ENCODE results near the gene ESPNL. TPM values are rescaled to one million over a fixed set of nuclear protein-coding genes. Genes with fewer than 3 reads are reported as not detected.

Gene ESPNL
- total RNA-seq, 1 donor from 2014 or later = 0.40 TPM

DNA sequence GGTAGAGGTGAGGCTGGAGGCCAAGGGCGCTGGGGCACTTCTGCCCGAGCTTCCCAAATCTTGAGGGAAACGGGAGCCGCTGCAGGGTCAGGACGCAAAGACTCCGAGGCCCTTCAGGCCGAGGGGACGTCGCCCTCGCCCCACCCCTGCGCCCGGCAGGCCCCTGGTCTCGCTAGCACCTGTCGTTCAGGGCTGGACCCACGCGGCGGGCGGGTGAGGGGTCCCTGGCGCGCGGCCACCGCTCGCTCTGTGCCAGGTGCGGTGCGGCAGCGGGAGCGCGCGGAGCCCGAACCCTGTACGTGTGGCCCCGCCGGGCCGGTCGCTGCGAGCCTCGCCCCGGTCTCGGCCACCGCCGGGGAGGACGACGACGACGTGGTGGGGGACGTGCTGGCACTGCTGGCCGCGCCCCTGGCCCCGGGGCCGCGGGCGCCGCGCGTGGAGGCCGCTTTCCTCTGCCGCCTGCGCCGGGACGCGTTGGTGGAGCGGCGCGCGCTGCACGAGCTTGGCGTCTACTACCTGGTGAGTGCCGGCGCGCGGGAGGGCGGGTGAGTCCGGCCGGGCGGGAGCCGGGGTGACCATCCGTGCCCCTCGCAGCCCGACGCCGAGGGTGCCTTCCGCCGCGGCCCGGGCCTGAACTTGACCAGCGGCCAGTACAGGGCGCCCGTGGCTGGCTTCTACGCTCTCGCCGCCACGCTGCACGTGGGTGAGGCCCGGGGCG lies 63.5 kb downstream of the ESPNL start:
- Mint-ChIP-seq H3K9me3 (no peaks in the 10 kb centered on the region), H3K4me1 (peaks cover 9% of the 10 kb centered on the region), H3K36me3 (ENCODE audit: low read depth) (no peaks in the 10 kb centered on the region), H3K4me3 (no peak overlapping the region), H3K27me3 (ENCODE audit: low read depth) (peaks cover 55% of the 10 kb centered on the region), H3K27ac (ENCODE audit: unreplicated experiment) (no peak overlapping the region)
- no peak for DNase-seq (ENCODE audit: low read depth, low spot score)
- TF ChIP-seq, protein P1, sequence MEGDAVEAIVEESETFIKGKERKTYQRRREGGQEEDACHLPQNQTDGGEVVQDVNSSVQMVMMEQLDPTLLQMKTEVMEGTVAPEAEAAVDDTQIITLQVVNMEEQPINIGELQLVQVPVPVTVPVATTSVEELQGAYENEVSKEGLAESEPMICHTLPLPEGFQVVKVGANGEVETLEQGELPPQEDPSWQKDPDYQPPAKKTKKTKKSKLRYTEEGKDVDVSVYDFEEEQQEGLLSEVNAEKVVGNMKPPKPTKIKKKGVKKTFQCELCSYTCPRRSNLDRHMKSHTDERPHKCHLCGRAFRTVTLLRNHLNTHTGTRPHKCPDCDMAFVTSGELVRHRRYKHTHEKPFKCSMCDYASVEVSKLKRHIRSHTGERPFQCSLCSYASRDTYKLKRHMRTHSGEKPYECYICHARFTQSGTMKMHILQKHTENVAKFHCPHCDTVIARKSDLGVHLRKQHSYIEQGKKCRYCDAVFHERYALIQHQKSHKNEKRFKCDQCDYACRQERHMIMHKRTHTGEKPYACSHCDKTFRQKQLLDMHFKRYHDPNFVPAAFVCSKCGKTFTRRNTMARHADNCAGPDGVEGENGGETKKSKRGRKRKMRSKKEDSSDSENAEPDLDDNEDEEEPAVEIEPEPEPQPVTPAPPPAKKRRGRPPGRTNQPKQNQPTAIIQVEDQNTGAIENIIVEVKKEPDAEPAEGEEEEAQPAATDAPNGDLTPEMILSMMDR (conservative IDR thresholded peaks at IDR 0.05) = no peak

DNA sequence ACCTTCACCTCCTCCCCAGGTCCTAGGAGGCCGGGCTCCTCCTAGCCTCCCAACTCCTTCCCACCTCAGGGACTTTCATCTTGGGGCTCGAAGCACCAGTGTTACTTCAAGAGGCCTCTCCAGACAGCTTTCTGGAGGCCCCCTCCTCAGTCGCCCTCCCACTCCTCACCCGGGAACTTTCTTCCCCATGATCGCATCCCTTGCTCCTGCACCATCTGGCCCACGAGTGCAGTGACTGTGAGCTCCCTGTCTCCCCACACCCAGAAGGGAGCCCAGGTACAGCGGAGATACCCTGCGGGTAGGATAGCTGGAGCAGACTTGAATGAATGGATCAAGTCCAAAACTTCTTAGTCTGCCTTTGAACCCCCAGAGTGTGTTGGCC lies 64.8 kb downstream of the ESPNL start:
- no peak for DNase-seq (ENCODE audit: low read depth, low spot score)
- peaks cover 47% of the 10 kb centered on the region for H3K27me3 Mint-ChIP-seq (ENCODE audit: low read depth)
- H3K36me3 Mint-ChIP-seq (ENCODE audit: low read depth) = no peaks in the 10 kb centered on the region
- TF ChIP-seq, protein P1 (conservative IDR thresholded peaks at IDR 0.05) = no peak
- peaks cover 4% of the 10 kb centered on the region for H3K4me1 Mint-ChIP-seq
- peak overlapping the region; percentile 41 for H3K4me3 Mint-ChIP-seq
- no peaks in the 10 kb centered on the region for H3K9me3 Mint-ChIP-seq
- no peak overlapping the region for H3K27ac Mint-ChIP-seq (ENCODE audit: unreplicated experiment)

DNA sequence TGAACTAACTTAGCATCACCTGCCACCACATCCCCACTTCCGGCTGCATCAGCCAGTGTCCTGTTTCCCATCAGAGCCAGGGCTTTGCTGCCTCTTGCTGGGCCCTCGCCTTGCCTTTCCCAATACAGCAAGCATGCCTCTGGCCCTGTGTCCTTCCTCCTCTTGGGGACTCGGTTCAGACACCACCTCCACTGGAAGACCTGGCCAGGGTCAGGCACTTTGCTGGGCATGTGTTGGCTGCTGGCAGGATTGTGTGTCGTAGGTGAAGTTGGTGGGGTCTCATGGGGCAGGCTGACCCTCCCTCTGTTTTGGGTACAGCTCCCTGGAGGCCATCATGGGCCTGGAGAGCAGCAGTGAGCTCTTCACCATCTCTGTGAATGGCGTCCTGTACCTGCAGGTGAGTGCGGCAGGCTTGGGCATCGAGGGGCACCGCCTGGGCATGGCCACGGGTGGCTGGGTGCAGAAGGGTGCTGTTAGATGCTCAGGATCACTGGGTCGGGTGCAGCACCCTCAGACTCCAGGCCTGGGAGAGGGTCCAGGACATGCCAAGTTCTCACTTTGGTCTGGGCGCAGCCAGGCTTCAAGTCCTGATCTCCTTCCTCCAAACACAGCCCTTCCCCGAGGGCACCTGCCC lies 65.3 kb downstream of the ESPNL start:
- TF ChIP-seq, protein P1 (conservative IDR thresholded peaks at IDR 0.05) = no peak
- H3K27ac Mint-ChIP-seq (ENCODE audit: unreplicated experiment) = no peak overlapping the region
- no peaks in the 10 kb centered on the region for H3K9me3 Mint-ChIP-seq
- H3K4me3 Mint-ChIP-seq = peak overlapping the region; percentile 41
- peaks cover 2% of the 10 kb centered on the region for H3K4me1 Mint-ChIP-seq
- peaks cover 3% of the 10 kb centered on the region for H3K36me3 Mint-ChIP-seq (ENCODE audit: low read depth)
- peaks cover 43% of the 10 kb centered on the region for H3K27me3 Mint-ChIP-seq (ENCODE audit: low read depth)
- DNase-seq (ENCODE audit: low read depth, low spot score) = no peak

DNA sequence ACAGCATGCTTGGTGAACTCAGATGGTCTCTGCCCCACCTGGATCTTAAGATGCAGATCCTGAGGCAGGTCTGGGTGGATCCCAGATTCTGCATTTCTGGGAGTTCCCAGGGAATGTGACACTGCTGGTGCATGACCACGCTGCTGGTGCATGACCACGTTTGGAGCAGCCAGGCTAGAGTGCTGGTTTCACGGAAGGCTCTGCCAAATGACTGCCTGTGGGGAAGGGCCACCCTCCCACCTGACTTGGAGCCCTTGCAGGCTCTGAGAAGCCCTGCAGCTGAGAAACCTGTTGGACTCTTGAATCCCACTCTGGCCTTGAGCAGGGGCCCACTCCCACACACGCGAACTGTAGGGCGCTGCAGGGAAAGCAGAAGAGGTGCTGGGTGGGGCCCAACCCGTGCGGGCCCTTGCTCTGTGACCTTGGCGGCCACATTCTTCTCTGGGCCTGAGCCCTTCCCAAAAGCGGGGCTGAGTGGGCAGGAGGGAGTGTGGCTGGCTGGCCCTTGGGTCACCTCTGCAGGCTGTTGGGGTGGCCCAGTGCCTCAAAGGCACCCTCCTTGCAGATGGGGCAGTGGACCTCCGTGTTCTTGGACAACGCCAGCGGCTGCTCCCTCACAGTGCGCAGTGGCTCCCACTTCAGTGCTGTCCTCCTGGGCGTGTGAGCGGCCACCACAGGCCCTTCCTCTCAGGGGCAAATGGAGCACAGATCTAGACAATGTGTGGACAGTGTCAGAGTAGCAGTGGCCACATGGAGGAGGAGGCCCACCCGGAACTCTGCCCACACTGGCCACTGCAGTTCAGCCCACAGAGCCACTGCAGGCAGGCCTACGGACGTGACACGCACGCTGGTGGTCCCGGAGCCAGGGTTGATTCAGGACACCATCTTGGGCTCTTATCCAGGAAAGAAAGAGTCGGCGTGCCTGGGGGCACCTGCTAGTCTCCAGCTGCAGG lies 66.5 kb downstream of the ESPNL start:
- no peaks in the 10 kb centered on the region for H3K4me1 Mint-ChIP-seq
- H3K4me3 Mint-ChIP-seq = no peak overlapping the region
- H3K27ac Mint-ChIP-seq (ENCODE audit: unreplicated experiment) = no peak overlapping the region
- TF ChIP-seq, protein P1 (conservative IDR thresholded peaks at IDR 0.05) = no peak
- peaks cover 10% of the 10 kb centered on the region for H3K36me3 Mint-ChIP-seq (ENCODE audit: low read depth)
- no peaks in the 10 kb centered on the region for H3K9me3 Mint-ChIP-seq
- peaks cover 36% of the 10 kb centered on the region for H3K27me3 Mint-ChIP-seq (ENCODE audit: low read depth)
- no peak for DNase-seq (ENCODE audit: low read depth, low spot score)

DNA sequence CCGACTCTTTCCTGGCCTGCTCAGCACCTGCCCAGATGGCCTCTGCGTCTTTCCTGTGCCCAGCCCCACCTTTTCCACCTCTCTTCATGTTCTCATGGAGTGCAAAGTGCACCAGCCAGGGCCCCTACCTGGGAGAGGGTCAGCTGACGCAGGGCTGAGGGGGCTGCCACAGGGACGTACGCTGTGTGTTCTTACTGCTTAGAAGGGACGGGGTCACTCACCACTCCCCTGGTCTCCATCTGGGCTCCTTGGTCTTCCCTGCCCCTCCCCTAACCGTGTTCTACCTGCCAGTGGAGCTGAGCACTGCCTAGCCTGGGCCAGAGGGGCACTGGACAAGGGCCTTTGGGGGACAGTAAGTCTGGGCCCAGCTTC lies 67.2 kb downstream of the ESPNL start:
- Mint-ChIP-seq H3K27ac (ENCODE audit: unreplicated experiment) (no peak overlapping the region), H3K36me3 (ENCODE audit: low read depth) (peaks cover 10% of the 10 kb centered on the region), H3K4me3 (no peak overlapping the region), H3K9me3 (no peaks in the 10 kb centered on the region), H3K27me3 (ENCODE audit: low read depth) (peaks cover 31% of the 10 kb centered on the region), H3K4me1 (no peaks in the 10 kb centered on the region)
- DNase-seq (ENCODE audit: low read depth, low spot score) = no peak
- TF ChIP-seq, protein P1 (conservative IDR thresholded peaks at IDR 0.05) = no peak

All from neural crest cell (in vitro differentiated cells).